Islet precursor cell (in vitro differentiated cells): ENCODE data around the gene GAS5.
A peak's percentile ranks its signal among the peaks of the same experiment; 100 is the strongest.
"Not testable (repeated sequence)": the region's sequence is repeated elsewhere in the genome, so short reads cannot be mapped to it uniquely, and the experiment has no call there.

Source experiments
- DNase-seq: peaks from one replicate; pipeline ENCODE4 v3.0.0-alpha.2; 2018

GAS5 gene

GRCh38 chr1:173867753-173868265 is at the start of gene GAS5:
GAS5 (minus strand) TSS chr1:173867989.
- DNase-seq = peak; percentile 100

- DNase-seq = no peak
These were observed 49.4 kb upstream of the GAS5 start, which contains the start of gene SERPINC1 for GRCh38 chr1:173917149-173917548. SERPINC1 (minus strand) TSS chr1:173917327; CDS start chr1:173917259, 68 bp downstream.

DNA sequence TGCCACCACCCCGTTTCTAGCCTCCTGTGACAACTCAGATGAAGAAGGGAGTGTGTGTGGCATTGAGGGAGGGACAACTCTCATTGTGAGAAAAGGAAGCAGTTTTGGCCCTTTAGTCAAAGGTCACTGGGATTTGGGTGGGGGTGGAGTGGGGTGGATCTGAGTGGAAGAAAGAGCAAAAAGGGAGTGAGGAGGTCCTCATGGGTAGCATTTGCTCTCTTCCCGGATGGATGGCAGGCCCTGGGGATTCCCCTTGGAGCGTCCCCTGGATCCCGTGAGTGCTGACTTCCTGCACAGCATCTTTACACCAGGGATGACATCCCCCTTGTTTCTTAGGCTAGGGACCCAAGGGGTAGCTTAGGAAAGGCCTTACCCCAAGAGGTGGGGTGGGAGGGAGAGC is 48.9 kb upstream of the GAS5 start:
- DNase-seq = no peak

DNA sequence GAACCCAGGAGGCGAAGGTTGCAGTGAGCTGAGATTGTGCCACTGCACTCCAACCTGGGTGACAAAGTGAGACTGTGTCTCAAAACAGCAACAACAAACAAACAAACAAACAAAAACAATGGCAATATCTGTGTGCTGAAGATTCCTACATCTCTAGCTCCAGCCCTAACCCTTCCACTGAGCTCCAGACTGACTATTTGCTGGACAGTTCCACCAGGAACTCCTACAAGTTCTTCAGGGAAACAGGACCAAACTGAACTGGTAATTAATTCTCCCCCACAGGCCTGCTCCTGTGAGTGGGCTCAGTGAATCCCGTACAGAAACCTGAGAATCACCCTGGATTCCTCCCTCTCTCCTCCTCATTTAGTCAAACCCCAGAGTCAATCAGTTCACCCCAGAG is 47.8 kb upstream of the GAS5 start:
- DNase-seq = no peak

GRCh38 chr1:173914366-173914871 is 46.6 kb upstream of the GAS5 start:
- no peak for DNase-seq

- no peak for DNase-seq
These were observed 45.3 kb upstream of the GAS5 start for GRCh38 chr1:173913111-173913510.

- DNase-seq = no peak
These were observed 36.2 kb upstream of the GAS5 start for GRCh38 chr1:173903827-173904531.

DNA sequence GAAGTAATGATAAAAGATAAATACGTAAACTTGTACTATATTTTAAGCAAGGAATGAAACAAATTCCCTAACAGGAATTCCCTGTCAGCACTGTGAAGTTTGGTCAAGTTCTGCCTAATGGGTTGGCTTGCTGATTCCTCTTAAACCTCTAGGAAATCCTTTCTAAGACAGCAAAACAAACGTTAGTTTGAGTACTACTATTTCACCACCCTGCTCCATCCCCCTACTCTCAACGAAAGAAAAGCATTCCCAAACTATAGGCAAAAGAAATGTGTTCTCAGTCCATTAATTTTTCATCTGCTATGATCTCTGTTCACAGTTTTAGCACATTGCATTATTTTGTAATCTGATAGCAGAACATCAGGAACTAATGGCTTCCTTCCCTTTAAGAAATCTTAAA is 33.2 kb upstream of the GAS5 start:
- DNase-seq = no peak

DNA sequence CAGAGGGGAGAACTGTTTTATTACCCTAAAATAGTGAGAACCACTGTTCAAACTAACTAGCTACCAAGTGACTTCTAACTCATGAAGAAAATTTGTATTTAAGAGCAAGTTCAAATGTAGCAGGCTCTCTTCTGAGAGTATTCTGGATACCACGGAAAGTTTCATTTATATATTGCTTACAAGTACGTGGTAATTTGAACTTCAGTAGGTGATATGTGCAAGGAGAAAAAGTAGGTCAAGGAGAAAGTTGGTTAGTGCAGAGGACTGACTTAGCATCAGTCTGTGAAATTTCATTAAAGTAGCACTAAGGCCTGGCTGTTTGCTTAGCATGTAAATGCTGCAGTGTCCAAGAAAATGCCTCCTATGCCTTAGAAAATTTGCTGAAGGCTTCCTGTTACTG is 32.6 kb upstream of the GAS5 start:
- DNase-seq = no peak

- no peak for DNase-seq
These were observed 26.4 kb upstream of the GAS5 start for GRCh38 chr1:173894189-173894588.

- no peak for DNase-seq
These were observed 25.8 kb upstream of the GAS5 start for GRCh38 chr1:173893611-173894010.

DNA sequence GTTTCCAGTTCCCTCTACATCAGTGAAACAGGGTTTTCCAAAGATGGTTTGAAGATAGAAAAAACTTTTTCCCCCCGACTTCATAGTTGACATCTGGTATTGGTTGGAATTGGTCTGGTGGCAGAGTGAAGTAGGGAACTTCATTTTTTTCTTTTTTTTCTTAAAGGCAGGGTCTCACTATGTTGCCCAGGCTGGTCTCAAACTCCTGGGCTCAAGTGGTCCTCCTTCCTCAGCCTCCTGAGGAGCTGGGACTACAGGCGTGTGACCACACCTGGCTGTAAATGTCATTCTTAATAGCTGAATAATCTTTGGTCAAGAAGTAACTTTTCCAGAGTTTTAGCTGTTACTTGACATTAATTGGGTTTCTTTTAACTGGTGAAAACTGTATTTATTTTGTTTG is 22.1 kb upstream of the GAS5 start:
- no peak for DNase-seq

GRCh38 chr1:173888749-173889148 is 21.0 kb upstream of the GAS5 start:
- no peak for DNase-seq

GRCh38 chr1:173887627-173888026 is 19.8 kb upstream of the GAS5 start:
- no peak for DNase-seq

GRCh38 chr1:173886746-173887611 is 19.2 kb upstream of the GAS5 start:
- DNase-seq = no peak

- no peak for DNase-seq
These were observed 16.9 kb upstream of the GAS5 start for GRCh38 chr1:173884701-173885100.

GRCh38 chr1:173881117-173881516 is 13.3 kb upstream of the GAS5 start:
- DNase-seq = not testable (repeated sequence)

GRCh38 chr1:173878251-173878650 is 10.5 kb upstream of the GAS5 start:
- no peak for DNase-seq

- DNase-seq = no peak
These were observed 8.9 kb upstream of the GAS5 start for GRCh38 chr1:173876732-173877131.

- no peak for DNase-seq
These were observed 3.7 kb upstream of the GAS5 start for GRCh38 chr1:173871500-173871899.

- DNase-seq = no peak
These were observed 3.3 kb upstream of the GAS5 start for GRCh38 chr1:173871091-173871490.

GRCh38 chr1:173870252-173871075 is 2.7 kb upstream of the GAS5 start:
- DNase-seq = no peak

DNA sequence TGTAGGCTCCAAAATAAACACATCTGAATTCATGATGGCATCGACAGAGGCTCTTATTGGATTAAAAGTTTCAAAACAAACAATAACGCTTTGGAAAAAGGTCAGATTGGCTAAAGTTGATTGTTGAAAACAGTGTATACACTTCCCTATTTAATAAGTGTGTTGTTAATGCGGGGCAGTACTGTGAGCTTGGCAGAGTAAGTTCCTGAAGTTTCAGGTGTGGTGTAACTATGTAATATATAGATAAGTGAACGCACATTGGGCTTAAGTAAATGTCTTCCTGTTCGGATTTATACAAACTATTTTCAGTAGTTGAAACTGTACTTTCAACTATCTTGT is 1.2 kb upstream of the GAS5 start:
- no peak for DNase-seq
